Fibroblast of skin of abdomen (primary cell): ENCODE data around the gene SLC2A9.
"Not testable (repeated sequence)": the region's sequence is repeated elsewhere in the genome, so short reads cannot be mapped to it uniquely, and the experiment has no call there.

Experiments
- DNase-seq: peaks from one replicate; pipeline ENCODE4 v3.0.0-alpha.2; 2013

SLC2A9 gene

GRCh38 chr4:9996319-9997110 is 24.8 kb downstream of the SLC2A9 start:
- DNase-seq, result no peak

GRCh38 chr4:9994246-9994847 is 26.9 kb downstream of the SLC2A9 start:
- no peak for DNase-seq

DNA sequence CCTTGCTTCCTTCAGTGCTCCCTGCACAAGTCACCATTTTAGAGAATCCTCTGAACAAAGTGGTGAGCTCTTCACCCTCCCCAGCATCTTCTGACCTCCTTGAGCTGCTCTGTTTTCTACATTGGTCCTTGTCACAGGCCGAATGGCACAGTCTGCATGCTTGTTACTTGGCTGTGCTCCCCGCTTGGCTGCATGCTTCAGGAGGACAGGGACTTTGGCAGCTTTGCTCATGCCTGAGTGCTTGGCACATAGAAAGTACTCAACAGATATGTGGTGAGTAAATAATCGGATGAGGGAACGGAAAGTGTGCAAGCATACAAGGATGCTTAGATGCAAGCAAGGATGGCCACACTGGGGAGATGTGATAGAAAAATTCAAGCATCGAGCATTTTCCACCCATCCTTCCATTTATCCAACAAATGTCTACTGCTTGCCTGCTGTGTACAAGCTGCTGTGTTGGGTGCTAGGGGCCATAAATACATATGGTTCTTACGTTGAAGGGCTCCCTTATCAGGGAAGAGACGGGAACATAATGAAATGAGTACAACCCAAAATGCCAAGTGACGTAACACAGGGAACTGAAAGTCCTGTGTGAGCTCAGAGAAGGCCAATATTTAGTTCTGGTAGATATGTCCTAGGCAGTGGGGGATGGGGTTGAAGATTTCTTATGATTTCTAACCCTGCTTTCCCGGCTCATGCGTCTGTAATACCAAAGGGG is 31.2 kb downstream of the SLC2A9 start:
- DNase-seq, result no peak

- no peak for DNase-seq
These were observed 32.4 kb downstream of the SLC2A9 start for GRCh38 chr4:9988933-9989332.

GRCh38 chr4:9988363-9988749 is 32.9 kb downstream of the SLC2A9 start:
- DNase-seq, result no peak

- no peak for DNase-seq
These were observed 33.4 kb downstream of the SLC2A9 start for GRCh38 chr4:9987749-9988362.

GRCh38 chr4:9984621-9985020 is 36.7 kb downstream of the SLC2A9 start:
- DNase-seq, result no peak

GRCh38 chr4:9983211-9983610 is 38.1 kb downstream of the SLC2A9 start:
- DNase-seq, result no peak

- not testable (repeated sequence) for DNase-seq
These were observed 39.4 kb downstream of the SLC2A9 start for GRCh38 chr4:9981899-9982298.

GRCh38 chr4:9980898-9981297 is 40.4 kb downstream of the SLC2A9 start:
- DNase-seq, result no peak

GRCh38 chr4:9979101-9979701 is 42.1 kb downstream of the SLC2A9 start:
- no peak for DNase-seq

- no peak for DNase-seq
These were observed 43.7 kb downstream of the SLC2A9 start for GRCh38 chr4:9977518-9978031.

DNA sequence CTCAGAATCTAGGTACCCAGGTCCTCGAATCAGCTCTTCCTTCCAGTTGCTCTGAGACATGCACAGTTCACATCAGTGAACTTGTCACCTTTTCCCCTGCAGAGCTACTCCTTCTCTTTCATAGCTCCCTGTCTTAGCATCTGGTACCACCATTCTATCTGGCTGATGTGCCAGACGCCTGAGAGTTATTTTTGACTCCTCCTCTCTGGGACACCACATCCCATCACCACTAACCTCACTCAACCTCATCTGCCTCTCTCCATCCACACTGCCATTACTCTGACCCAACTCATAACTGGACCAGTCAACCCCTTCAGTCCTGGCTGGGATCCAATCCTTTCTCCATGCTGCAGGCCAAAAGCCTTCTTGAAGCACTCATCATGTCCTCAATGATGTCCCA is 44.5 kb downstream of the SLC2A9 start:
- no peak for DNase-seq

DNA sequence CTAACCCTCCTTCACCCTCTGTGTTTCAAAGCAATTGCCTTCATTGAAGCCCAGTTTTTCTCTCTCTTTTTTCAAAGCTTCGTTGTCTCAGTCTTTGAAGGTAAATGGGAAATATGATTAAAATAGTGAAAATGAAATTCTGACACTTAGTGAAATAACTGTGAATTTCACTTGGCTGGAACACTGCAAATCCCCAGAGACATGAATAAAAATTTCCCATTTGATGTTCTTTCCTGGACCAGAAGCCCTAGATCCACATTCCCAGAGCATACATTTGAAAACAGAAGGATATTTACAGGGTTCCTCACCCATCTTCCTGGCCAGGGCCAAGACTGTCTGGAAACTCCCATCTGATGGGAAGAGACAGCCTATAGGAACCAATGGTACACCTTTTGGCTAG is 45.0 kb downstream of the SLC2A9 start:
- no peak for DNase-seq

GRCh38 chr4:9971711-9972110 is 49.6 kb downstream of the SLC2A9 start:
- no peak for DNase-seq

DNA sequence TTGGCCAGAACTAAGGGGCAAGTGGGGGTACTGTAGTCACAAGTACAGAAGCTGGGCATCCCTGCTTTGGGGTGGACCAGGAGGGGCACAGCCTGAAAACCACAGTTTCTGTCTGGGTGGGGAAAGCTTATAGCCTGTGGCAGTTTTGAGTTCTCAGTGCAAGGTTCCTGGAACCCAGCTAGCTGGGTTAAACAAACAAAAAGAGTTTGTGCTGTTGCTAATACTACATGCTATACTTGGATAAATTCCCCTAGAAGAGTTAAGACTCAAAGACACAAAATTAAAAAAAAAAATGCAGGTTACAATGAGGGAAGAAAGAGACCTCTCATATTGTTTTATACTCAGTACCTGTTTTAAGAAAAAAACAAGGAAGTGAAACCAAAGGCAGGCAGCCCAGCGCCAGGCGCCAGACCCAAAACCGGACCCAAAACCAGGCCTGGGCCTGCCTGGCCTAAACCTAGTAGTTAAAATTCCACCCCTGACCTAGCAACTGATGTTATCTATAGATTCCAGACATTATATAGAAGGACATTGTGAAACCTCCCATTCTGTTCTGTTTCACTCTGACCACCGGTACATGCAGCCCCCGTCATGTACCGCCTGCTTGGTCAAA is 50.8 kb downstream of the SLC2A9 start:
- no peak for DNase-seq

DNA sequence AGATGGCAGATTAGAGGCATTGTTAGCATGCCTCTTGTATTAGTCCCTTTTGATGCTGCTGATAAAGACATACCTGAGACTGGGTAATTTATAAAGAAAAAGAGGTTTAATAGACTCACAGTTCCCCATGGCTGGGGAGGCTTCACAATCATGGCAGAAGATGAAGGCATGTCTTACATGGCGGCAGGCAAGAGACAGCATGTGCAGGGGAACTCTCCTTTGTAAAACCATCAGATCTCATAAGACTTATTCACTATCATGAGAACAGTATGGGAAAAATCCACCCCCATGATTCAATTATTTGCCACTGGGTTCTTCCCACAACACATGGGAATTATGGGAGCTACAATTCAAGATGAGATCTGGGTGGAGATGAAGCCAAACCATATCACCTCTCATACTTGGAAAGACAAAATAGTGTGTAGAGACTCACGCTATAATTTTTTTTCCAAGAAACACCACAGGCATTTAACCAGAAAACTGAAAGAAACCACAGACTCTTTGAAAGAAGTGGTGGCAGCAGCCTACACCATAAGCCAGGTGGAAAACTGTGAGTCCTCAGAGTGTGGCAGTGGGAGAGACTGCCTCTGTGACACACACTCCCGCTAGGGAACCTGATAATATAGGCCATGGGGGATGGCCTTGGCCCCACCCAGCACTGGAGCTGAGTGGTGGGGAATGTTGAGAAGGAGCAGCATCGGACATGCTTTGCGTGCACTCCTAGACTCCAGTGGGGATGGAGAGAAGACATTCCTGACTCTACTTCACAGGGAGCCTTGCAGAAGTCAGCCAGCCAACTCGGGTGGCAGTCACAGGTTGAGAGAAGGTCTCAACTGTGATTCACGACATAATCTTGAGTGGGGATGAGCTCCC is 51.5 kb downstream of the SLC2A9 start:
- DNase-seq, result no peak

DNA sequence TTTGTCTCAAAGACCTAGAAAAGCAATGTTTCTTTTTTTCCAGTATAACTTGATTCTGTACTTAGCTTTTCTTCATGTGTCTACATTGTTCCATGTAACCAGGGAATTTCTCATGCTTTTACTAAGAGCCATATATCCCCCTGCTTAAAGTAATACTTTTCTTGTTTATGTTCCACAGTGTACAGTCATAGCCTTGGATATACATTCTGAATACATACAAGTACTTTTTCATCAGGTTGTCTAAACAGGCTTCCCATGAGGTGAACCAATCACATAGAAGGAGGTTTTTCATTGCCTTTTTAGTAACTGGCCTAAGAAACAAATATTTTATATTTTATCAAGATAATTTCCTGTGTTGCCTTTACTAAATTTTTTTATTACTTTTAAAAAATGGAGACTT is 52.8 kb downstream of the SLC2A9 start:
- DNase-seq, result no peak

GRCh38 chr4:9964879-9965278 is 56.4 kb downstream of the SLC2A9 start:
- no peak for DNase-seq

DNA sequence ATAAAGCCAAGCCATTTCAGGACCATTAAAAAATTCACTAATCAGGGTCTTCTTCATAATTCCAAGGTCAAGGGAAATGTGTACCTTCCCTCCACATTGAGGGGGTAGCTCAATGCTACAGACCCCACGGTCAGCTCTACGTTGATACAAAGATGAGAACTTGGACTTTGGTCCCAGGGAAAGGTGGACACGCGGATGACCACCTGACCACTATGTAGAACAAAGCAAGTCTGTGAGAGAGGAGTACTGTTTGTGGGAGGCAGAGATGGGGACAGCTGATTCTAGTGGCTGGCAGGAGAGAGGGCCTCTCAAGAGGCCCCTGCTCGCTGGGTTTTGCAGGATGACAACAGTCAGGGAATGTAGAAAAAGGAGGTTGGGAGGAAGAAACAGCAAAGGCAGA is 58.0 kb downstream of the SLC2A9 start:
- no peak for DNase-seq

- DNase-seq, result no peak
These were observed 58.5 kb downstream of the SLC2A9 start for GRCh38 chr4:9962611-9963314.
